Gastrocnemius medialis (tissue), 4 donors: ENCODE results near the gene DGCR8. TPM values are rescaled to one million over a fixed set of nuclear protein-coding genes. Genes with fewer than 3 reads are reported as not detected.

ENCODE experiments used
- ATAC-seq, 2 donors: fragments of 150-250 bp; one replicate each; pipeline ENCODE4 v1.9.1; 2016
- DNase-seq, 2 donors: peaks; one replicate each; pipeline ENCODE4 v3.0.0-alpha.2; 2019
- H3K27ac ChIP-seq, 4 donors: fragments of 200-600 bp; sonication (generic); 1 replicate in 1 of 4; 2 replicates in 3 of 4; pipeline ENCODE4 v1.5.1; 2016 to 2018; ENCODE audit warnings: mild to moderate bottlenecking in 2 of 4, moderate library complexity in 1 of 4
- H3K27me3 ChIP-seq, 3 donors: fragments of 200-600 bp; sonication (generic) in 2 of 3; 1 replicate in 1 of 3; 2 replicates in 2 of 3; pipeline versions ENCODE4 v1.5.1 to v1.6.0; 2016 to 2019; ENCODE audit warnings: mild to moderate bottlenecking in 1 of 3, moderate library complexity in 1 of 3
- H3K36me3 ChIP-seq, 2 donors: fragments of 200-600 bp; sonication (generic) in 1 of 2; one replicate each; pipeline ENCODE4 v1.5.1; 2017 to 2018
- H3K4me1 ChIP-seq, 2 donors: fragments of 200-600 bp; sonication (generic) in 1 of 2; one replicate each; pipeline ENCODE4 v1.5.1; 2016 to 2017; ENCODE audit warnings: mild to moderate bottlenecking in 2 of 2
- H3K4me3 ChIP-seq, 4 donors: fragments of 200-600 bp; sonication (generic) in 3 of 4; 1 replicate in 1 of 4; 2 replicates in 3 of 4; pipeline ENCODE4 v1.5.1; 2016 to 2019; ENCODE audit warnings: mild to moderate bottlenecking in 2 of 4
- H3K9me3 ChIP-seq, 3 donors: fragments of 200-600 bp; sonication (generic) in 2 of 3; 1 replicate in 1 of 3; 2 replicates in 2 of 3; pipeline ENCODE4 v1.5.1; 2016 to 2019
- POLR2A ChIP-seq, 2 donors: fragments of 450-650 bp; IDR thresholded peaks; one replicate each; pipeline ENCODE4 v1.6.1; 2017; ENCODE audit warnings: antibody characterized with exemption in 2 of 2, mild to moderate bottlenecking in 2 of 2, moderate library complexity in 2 of 2
- in situ Hi-C, 4 donors: fragments of 200-750 bp; cut with MboI; loops; one replicate each; pipeline versions ENCODE4 v1.15.0 to v1.8.0; 2017; ENCODE audit warnings: low sequenced_read_pairs in 4 of 4
- intact Hi-C: fragments of 100-400 bp; cut with DNase I; formaldehyde crosslinking; loops from one replicate; pipeline ENCODE4 v1.15.1; 2023; ENCODE audit warnings: low total_unique reads
- total RNA-seq, 4 donors: library from RNA; depleted of rRNA; stranded (reverse); fragments of >200 nt; gene quantifications; one replicate each; pipeline versions ENCODE4 v1.1.0 to v1.2.3, GENCODE V29; 2016
- TF ChIP-seq, protein P1 (sequence below), 5 experiments: fragments of 450-650 bp in 3 of 5; fragments of 200-600 bp in 2 of 5; sonication (generic) in 2 of 5; IDR thresholded peaks in 4 of 5; conservative IDR thresholded peaks in 1 of 5; 1 replicate in 4 of 5; 2 replicates in 1 of 5; pipeline ENCODE4 v1.5.1; 2016 to 2019; ENCODE audit warnings: antibody characterized with exemption in 5 of 5, mild to moderate bottlenecking in 3 of 5, moderate library complexity in 3 of 5

The DGCR8 gene
- total RNA-seq, 4 donors from 2014 or later = 5.2 to 16.5 (median 11.2) TPM

DNA sequence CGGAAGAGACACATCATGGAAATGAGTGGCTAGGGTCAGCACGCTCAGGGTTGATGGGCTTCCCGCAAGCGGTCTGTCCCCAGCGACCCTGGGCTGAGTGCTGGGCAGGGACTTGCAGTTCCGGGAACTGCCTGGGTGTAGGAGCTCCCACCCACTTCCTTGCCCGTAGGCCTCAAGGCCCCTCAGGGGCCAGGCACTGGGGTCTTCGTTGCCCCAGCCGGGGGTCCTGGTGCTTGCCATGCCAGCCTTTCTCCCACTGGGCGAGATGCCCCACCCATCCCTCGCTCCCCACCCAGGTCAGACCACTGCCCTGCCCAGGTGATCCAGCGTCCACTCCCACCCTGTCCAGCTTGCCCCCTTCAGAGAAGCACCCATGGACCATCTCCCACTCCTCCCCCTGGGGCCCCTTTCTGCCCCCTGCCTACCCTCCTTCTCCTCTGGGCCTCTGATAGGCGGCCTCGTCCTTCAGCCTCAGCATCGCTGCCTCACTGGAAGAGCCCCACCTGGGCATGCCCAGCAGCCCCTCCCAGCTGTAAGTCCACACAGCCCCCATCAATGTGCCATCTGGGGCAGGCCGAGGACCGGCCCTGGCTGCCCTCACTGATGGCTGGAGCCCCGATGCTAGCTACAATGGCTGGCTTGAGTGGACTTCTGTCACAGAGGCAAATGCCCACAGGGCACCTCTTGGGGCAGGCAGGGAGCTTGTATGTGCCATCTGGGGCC lies 17.8 kb upstream of the DGCR8 start:
- DNase-seq = no peak
- H3K36me3 ChIP-seq = peaks cover 0 to 43% of the 10 kb centered on the region in 2 donors
- ATAC-seq = no peak

DNA sequence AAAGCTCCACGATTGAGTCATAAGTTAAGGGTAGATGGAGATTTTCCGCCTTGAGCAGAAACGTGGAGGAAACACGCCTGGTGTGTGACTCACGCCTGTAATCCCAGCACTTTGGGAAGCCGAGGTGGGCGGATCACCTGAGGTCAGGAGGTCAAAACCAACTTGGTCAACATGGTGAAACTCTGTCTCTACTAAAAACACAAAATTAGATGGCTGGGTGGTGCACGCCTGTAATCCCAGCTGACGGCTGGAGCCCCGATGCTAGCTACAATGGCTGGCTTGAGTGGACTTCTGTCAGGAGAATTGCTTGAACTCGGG lies 17.3 kb upstream of the DGCR8 start:
- Histone ChIP-seq H3K9me3 (no peaks in the 10 kb centered on the region), H3K27me3 (no peaks in the 10 kb centered on the region), H3K36me3 (peaks cover 0 to 38% of the 10 kb centered on the region in 2 donors), H3K27ac (peak overlapping the region in 3 of 4 donors; percentile 53 to 68 (median 63)), H3K4me3 (no peak overlapping the region), H3K4me1 (peaks cover 6 to 16% of the 10 kb centered on the region in 2 donors)
- no peak for ATAC-seq
- TF ChIP-seq, protein P1, sequence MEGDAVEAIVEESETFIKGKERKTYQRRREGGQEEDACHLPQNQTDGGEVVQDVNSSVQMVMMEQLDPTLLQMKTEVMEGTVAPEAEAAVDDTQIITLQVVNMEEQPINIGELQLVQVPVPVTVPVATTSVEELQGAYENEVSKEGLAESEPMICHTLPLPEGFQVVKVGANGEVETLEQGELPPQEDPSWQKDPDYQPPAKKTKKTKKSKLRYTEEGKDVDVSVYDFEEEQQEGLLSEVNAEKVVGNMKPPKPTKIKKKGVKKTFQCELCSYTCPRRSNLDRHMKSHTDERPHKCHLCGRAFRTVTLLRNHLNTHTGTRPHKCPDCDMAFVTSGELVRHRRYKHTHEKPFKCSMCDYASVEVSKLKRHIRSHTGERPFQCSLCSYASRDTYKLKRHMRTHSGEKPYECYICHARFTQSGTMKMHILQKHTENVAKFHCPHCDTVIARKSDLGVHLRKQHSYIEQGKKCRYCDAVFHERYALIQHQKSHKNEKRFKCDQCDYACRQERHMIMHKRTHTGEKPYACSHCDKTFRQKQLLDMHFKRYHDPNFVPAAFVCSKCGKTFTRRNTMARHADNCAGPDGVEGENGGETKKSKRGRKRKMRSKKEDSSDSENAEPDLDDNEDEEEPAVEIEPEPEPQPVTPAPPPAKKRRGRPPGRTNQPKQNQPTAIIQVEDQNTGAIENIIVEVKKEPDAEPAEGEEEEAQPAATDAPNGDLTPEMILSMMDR (IDR thresholded peaks at IDR 0.05 in 4 of 5, conservative IDR thresholded peaks at IDR 0.05 in 1 of 5) = no peak
- no peak for TF ChIP-seq POLR2A (IDR thresholded peaks at IDR 0.05)
- in situ Hi-C loops = no loop called here
- intact Hi-C loops = no loop called here
- no peak for DNase-seq

More for the DNA sequence above, 17.8 kb upstream of the DGCR8 start:
- Histone ChIP-seq H3K27ac (no peak overlapping the region), H3K4me1 (peaks cover 6 to 16% of the 10 kb centered on the region in 2 donors), H3K9me3 (no peaks in the 10 kb centered on the region), H3K4me3 (no peak overlapping the region), H3K27me3 (no peaks in the 10 kb centered on the region)
- no peak for TF ChIP-seq POLR2A (IDR thresholded peaks at IDR 0.05)
- TF ChIP-seq, protein P1 (IDR thresholded peaks at IDR 0.05 in 4 of 5, conservative IDR thresholded peaks at IDR 0.05 in 1 of 5) = no peak
- intact Hi-C loops (no loop called here), in situ Hi-C loops (no loop called here)

DNA sequence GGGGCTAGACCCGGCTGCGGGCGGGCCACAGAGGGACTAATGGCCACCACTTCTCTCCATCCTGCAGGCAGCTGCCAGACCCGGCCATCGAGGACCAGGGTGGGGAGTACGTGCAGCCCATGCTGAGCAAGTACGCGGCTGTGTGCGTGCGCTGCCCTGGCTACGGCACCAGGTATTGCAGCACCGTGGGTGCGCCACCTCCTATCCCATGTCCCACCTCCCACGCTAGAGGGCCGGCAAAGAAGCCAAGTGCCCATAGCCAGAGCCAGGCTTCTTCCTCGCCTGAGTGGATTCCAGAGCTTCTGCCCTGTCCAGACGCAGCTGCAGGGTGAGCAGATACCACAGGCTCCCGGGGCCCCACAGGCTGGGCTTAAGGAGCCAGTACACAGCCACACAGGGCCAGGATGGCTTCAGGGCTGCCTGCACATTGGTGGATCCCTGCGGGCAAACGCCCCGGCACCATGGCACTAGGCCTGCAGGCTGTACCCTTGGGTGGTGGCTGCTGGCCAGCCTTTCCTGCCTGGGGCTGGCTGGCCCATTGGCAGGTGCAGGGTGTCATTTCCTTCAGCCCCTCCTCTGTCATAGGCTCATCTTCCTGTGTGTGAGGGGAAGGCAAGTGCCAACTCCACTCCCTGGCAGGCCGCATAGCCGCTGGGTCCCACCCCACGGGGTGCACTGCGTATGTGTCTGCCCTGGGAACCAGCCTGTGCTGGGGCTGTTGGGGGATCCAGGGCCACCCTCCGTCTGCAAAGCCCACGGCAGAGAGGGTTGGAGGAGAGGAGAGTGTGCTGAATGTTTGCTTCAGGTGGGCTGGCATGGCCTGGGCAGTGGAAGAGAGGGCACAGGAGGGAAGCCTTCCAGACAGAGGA lies 16.5 kb upstream of the DGCR8 start:
- intact Hi-C loops (no loop called here), in situ Hi-C loops (no loop called here)
- peaks cover 6 to 16% of the 10 kb centered on the region in 2 donors for H3K4me1 ChIP-seq
- H3K36me3 ChIP-seq = peaks cover 0 to 31% of the 10 kb centered on the region in 2 donors
- TF ChIP-seq POLR2A (IDR thresholded peaks at IDR 0.05) = no peak
- TF ChIP-seq, protein P1 (IDR thresholded peaks at IDR 0.05 in 4 of 5, conservative IDR thresholded peaks at IDR 0.05 in 1 of 5) = peak in 2 of 5 experiments; percentile 28 to 33
- peak; percentile 40 to 77 for DNase-seq
- peak; percentile 58 to 84 for ATAC-seq
- no peaks in the 10 kb centered on the region for H3K27me3 ChIP-seq
- H3K9me3 ChIP-seq = no peaks in the 10 kb centered on the region
- H3K27ac ChIP-seq = peak overlapping the region; percentile 53 to 68 (median 66)
- H3K4me3 ChIP-seq = no peak overlapping the region

DNA sequence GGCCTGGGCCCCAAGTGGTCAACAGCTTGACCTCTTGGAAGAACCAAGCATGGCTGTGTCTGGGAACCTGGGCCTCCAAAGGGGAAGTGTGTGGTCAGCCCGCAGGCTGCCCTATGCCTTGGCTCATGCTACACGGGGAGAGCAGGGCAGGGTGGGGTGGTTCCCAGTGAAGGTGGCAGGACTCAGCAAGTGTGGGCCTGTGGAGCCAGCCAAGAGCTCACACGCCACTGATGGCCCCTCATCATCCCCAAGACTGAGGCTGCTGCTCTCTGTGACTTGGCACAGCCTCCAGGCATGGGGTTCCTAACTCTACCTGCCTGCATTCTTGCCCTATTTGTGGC lies 15.9 kb upstream of the DGCR8 start:
- H3K27me3 ChIP-seq = no peaks in the 10 kb centered on the region
- TF ChIP-seq, protein P1 (IDR thresholded peaks at IDR 0.05 in 4 of 5, conservative IDR thresholded peaks at IDR 0.05 in 1 of 5) = no peak
- no peak for TF ChIP-seq POLR2A (IDR thresholded peaks at IDR 0.05)
- intact Hi-C loops (no loop called here), in situ Hi-C loops (no loop called here)
- no peaks in the 10 kb centered on the region for H3K9me3 ChIP-seq
- H3K36me3 ChIP-seq = peaks cover 0 to 31% of the 10 kb centered on the region in 2 donors
- H3K4me3 ChIP-seq = no peak overlapping the region
- peak overlapping the region; percentile 53 to 68 (median 66) for H3K27ac ChIP-seq
- ATAC-seq (peak in 1 of 2 donors; percentile 9), DNase-seq (no peak)
- peaks cover 6 to 16% of the 10 kb centered on the region in 2 donors for H3K4me1 ChIP-seq
